Endothelial cell (in vitro differentiated cells): ENCODE results near the gene DENND2A. TPM values are rescaled to one million over a fixed set of nuclear protein-coding genes. Genes with fewer than 3 reads are reported as not detected.
"Not testable (repeated sequence)": the region's sequence is repeated elsewhere in the genome, so short reads cannot be mapped to it uniquely, and the experiment has no call there.

ENCODE experiments used
- DNase-seq: peaks from one replicate; pipeline ENCODE4 v3.0.0; 2021; ENCODE audit warnings: low spot score
- H3K27ac Mint-ChIP-seq: one replicate; pipeline ENCODE4 v1.8.0; 2021; ENCODE audit warnings: mixed read lengths, inconsistent platforms; ENCODE audit not compliant: unreplicated experiment
- H3K27me3 Mint-ChIP-seq: one replicate; pipeline ENCODE4 v1.8.0; 2021; ENCODE audit warnings: mild to moderate bottlenecking, moderate library complexity, mixed read lengths, inconsistent platforms; ENCODE audit not compliant: unreplicated experiment
- H3K36me3 Mint-ChIP-seq: one replicate; pipeline ENCODE4 v1.8.0; 2021; ENCODE audit warnings: mild to moderate bottlenecking, low read depth, mixed read lengths, inconsistent platforms; ENCODE audit not compliant: unreplicated experiment
- H3K4me1 Mint-ChIP-seq: one replicate; pipeline ENCODE4 v1.8.0; 2021; ENCODE audit warnings: mild to moderate bottlenecking, mixed read lengths, inconsistent platforms; ENCODE audit not compliant: unreplicated experiment
- H3K4me3 Mint-ChIP-seq: one replicate; pipeline ENCODE4 v1.8.0; 2021; ENCODE audit warnings: mild to moderate bottlenecking, mixed read lengths, inconsistent platforms; ENCODE audit not compliant: unreplicated experiment
- H3K9me3 Mint-ChIP-seq: one replicate; pipeline ENCODE4 v1.8.0; 2021; ENCODE audit warnings: mixed read lengths, inconsistent platforms; ENCODE audit not compliant: unreplicated experiment
- CTCF ChIP-seq: fragments of 200-600 bp; sonication (generic); IDR thresholded peaks from one replicate; pipeline ENCODE4 v1.5.0; 2021; ENCODE audit warnings: antibody characterized with exemption; ENCODE audit not compliant: unreplicated experiment
- total RNA-seq: library from RNA; stranded (reverse); fragmentation: NEBNext Ultra II Directional; extraction: Animal tissue kit (Norgen Biotek cat#: 25700); gene quantifications from one replicate; pipeline ENCODE4 v1.2.1, GENCODE V29; 2021; ENCODE audit not compliant: unreplicated experiment

DENND2A gene
- total RNA-seq, 1 donor from 2014 or later = 41.0 TPM

GRCh38 chr7:140646931-140647647 is 6.5 kb upstream of the DENND2A start:
- no peaks in the 10 kb centered on the region for H3K9me3 Mint-ChIP-seq
- no peak overlapping the region for H3K4me3 Mint-ChIP-seq
- H3K4me1 Mint-ChIP-seq = no peaks in the 10 kb centered on the region
- no peak overlapping the region for H3K27ac Mint-ChIP-seq
- peak; percentile 43 for TF ChIP-seq CTCF
- peak; percentile 46 for DNase-seq
- no peaks in the 10 kb centered on the region for H3K36me3 Mint-ChIP-seq
- H3K27me3 Mint-ChIP-seq = peaks cover 4% of the 10 kb centered on the region

DNA sequence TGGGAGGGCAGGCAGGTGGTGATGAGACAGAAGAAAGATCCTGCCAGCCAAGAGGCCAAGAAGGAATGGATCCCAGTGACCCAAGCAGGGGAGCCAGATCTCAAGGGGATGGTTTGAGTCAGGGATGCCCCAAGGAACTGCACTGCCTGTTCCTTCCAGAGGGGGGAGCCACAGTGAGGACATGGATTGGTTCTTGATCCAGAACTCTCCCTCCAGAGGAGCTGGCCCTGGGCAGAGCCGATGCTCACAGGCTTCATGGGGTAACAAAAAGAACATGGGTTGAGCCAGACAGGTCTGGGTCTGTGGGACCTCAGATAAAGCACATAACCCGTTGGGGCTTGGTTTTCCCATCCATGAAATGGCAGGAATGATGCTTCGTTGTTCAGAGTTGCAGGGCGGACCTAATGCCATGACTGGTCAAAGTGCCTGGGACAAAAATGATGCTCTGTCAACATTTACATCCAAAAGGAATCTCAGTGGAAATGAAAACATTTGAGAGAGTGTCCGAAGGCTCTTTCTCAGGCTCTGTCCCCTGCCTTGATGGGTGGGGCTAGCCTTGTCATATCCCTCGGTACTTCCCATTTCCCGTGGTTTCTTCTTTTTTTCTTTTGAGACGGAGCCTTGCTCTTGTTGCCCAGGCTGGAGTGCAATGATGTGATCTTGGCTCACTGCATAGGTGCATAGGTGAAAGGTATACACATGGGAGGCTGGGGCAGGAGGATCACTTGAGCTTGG is 4.7 kb upstream of the DENND2A start:
- H3K27ac Mint-ChIP-seq = no peak overlapping the region
- TF ChIP-seq CTCF = peak; percentile 69
- no peak overlapping the region for H3K4me3 Mint-ChIP-seq
- no peaks in the 10 kb centered on the region for H3K36me3 Mint-ChIP-seq
- peaks cover 6% of the 10 kb centered on the region for H3K4me1 Mint-ChIP-seq
- H3K9me3 Mint-ChIP-seq = no peaks in the 10 kb centered on the region
- H3K27me3 Mint-ChIP-seq = peaks cover 5% of the 10 kb centered on the region
- DNase-seq = peak; percentile 49

- not testable (repeated sequence) for DNase-seq, H3K4me1 Mint-ChIP-seq, H3K36me3 Mint-ChIP-seq, H3K4me3 Mint-ChIP-seq, H3K27me3 Mint-ChIP-seq, H3K9me3 Mint-ChIP-seq, H3K27ac Mint-ChIP-seq
Observed at GRCh38 chr7:140644761-140645160, 4.1 kb upstream of the DENND2A start.

DNA sequence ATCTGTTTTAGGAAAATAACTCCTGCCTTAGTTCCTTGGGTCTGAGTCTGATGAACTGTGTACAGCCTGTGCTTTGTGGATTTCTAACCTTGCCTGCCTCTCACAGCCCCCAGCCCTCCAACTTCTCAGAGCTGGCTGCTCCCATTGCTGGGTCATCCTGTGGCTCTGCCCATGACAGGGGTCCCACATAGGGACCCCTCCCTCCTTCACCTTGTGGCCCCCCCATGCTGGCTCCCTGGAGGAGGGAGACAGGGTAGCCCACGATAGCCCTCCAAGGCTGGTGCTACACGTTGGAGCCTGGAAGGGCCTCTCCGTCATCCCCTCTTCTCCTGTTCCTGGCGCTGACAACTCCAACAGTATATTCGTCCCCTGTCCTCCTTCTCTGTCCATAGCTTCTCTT is 2.8 kb upstream of the DENND2A start:
- peaks cover 17% of the 10 kb centered on the region for H3K27me3 Mint-ChIP-seq
- no peak overlapping the region for H3K27ac Mint-ChIP-seq
- H3K9me3 Mint-ChIP-seq = no peaks in the 10 kb centered on the region
- peaks cover 19% of the 10 kb centered on the region for H3K4me1 Mint-ChIP-seq
- peak overlapping the region; percentile 64 for H3K4me3 Mint-ChIP-seq
- H3K36me3 Mint-ChIP-seq = peaks cover 9% of the 10 kb centered on the region
- DNase-seq = no peak
- no peak for TF ChIP-seq CTCF

GRCh38 chr7:140641524-140642195 is 1.0 kb upstream of the DENND2A start:
- DNase-seq = no peak
- peaks cover 35% of the 10 kb centered on the region for H3K4me1 Mint-ChIP-seq
- peaks cover 9% of the 10 kb centered on the region for H3K36me3 Mint-ChIP-seq
- no peaks in the 10 kb centered on the region for H3K9me3 Mint-ChIP-seq
- H3K27me3 Mint-ChIP-seq = peaks cover 22% of the 10 kb centered on the region
- peak overlapping the region; percentile 87 for H3K4me3 Mint-ChIP-seq
- no peak for TF ChIP-seq CTCF
- H3K27ac Mint-ChIP-seq = peak overlapping the region; percentile 80
